ENCODE data around the gene RAX2.

DNA sequence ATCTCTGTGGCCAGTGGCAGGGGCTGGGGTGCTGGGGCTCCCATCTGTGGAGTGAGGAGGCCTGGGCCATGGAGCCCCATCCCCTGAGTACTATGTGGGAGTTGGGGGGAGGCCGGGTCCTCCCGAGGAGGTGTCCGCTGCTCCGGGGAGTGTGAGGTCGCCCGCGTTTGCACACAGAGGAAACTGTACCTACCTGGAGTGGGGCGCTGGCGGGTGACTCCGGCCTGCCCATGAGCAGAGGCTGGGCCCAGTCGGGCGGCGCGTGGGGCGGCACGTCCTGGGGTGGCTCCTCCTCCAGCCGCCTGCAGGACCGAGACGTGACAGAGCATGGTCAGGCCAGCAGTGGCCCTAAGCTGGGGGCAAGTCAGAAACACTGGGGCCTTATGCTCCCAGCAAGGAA is 48.0 kb upstream of the RAX2 start:
- TF ChIP-seq POLR2A (IDR thresholded peaks at IDR 0.05): no peak
- TF ChIP-seq, protein P1, sequence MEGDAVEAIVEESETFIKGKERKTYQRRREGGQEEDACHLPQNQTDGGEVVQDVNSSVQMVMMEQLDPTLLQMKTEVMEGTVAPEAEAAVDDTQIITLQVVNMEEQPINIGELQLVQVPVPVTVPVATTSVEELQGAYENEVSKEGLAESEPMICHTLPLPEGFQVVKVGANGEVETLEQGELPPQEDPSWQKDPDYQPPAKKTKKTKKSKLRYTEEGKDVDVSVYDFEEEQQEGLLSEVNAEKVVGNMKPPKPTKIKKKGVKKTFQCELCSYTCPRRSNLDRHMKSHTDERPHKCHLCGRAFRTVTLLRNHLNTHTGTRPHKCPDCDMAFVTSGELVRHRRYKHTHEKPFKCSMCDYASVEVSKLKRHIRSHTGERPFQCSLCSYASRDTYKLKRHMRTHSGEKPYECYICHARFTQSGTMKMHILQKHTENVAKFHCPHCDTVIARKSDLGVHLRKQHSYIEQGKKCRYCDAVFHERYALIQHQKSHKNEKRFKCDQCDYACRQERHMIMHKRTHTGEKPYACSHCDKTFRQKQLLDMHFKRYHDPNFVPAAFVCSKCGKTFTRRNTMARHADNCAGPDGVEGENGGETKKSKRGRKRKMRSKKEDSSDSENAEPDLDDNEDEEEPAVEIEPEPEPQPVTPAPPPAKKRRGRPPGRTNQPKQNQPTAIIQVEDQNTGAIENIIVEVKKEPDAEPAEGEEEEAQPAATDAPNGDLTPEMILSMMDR (IDR thresholded peaks at IDR 0.05): no peak

All from thyroid gland (tissue), 4 donors.